NCI-H2081 treated with DMSO at 0.1 percent for 48 hours (cell line): ENCODE measurements around the gene RTN4.
"Not testable (repeated sequence)": the region's sequence is repeated elsewhere in the genome, so short reads cannot be mapped to it uniquely, and the experiment has no call there.

Experiments used
- DNase-seq: peaks from one replicate; lab custom pipeline; 2025; lab: John Stamatoyannopoulos, UW

Gene RTN4

GRCh38 chr2:55050100-55050994, at the start of gene RTN4:
Gene RTN4, minus strand, starts transcription at chr2:55050451. Its CDS starts 151 bp downstream, at chr2:55050300.
- peak; percentile 98 for DNase-seq

GRCh38 chr2:55099493-55099877, 49.2 kb upstream of the RTN4 start:
- no peak for DNase-seq

- DNase-seq = no peak
Observed at GRCh38 chr2:55097461-55098410, 47.5 kb upstream of the RTN4 start.

GRCh38 chr2:55097082-55097460, 46.8 kb upstream of the RTN4 start:
- no peak for DNase-seq

DNA sequence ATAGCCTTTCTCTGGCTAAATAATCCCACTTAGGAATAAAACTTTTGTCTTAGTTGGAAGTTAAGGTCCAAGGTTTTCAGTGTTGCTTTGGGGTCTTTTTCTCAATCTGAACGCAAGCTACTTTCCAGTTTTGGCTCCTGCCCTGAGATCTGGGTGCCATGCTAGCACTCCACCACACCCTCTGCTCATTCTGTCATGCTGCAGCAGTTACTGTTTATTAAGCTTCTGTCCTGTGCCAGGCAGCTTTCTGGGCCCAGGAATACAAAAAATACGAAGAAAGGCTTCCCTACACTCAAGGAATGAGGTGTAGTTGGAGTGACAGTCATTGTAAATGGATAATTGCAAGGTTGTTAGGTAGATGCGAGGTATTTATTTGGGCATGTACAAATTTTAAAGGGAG, 46.3 kb upstream of the RTN4 start:
- no peak for DNase-seq

GRCh38 chr2:55093381-55093780, 43.1 kb upstream of the RTN4 start:
- DNase-seq = no peak

GRCh38 chr2:55092439-55092838, 42.2 kb upstream of the RTN4 start:
- DNase-seq = no peak

DNA sequence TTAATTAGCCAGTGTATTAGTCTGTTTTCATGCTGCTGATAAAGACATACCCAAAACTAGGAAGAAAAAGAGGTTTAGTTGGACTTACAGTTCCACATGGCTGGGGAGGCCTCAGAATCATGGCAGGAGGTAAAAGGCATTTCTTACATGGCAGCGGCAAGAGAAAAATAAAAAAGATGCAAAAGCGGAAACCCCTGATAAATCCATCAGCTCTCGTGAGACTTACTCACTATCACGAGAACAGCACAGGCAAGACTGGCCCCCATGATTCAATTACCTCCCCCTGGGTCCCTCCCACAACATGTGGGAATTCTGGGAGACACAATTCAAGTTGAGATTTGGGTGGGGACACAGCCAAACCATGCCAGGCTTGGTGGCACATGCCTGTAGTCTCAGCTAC, 41.4 kb upstream of the RTN4 start:
- DNase-seq = not testable (repeated sequence)

GRCh38 chr2:55090702-55091101, 40.5 kb upstream of the RTN4 start:
- DNase-seq = no peak

- DNase-seq = no peak
Observed at GRCh38 chr2:55089726-55090125, 39.5 kb upstream of the RTN4 start.

- DNase-seq = no peak
Observed at GRCh38 chr2:55088400-55088799, 38.1 kb upstream of the RTN4 start.

DNA sequence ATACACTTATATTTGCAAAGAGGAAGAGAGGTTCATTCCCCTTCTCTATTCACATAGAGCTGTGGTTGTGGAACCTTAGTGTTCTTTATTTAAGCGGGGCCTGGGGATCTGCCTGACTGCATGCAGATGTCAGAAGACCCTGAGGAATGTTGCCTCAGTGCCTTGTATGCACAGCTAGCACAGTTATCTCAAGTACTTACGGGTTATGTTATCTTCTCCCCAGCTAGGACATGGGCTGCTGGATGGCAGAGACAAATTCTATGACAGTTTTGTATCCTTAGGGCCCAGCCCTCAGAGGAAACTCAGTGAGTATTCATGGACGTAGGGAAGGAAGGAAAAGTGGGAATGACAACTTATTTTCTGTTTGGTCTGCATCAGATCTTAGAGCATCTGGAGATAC, 37.7 kb upstream of the RTN4 start:
- no peak for DNase-seq

- no peak for DNase-seq
Observed at GRCh38 chr2:55087501-55087900, 37.2 kb upstream of the RTN4 start.

GRCh38 chr2:55085113-55086040, 35.1 kb upstream of the RTN4 start:
- no peak for DNase-seq

- DNase-seq = no peak
Observed at GRCh38 chr2:55084641-55085040, 34.4 kb upstream of the RTN4 start.

DNA sequence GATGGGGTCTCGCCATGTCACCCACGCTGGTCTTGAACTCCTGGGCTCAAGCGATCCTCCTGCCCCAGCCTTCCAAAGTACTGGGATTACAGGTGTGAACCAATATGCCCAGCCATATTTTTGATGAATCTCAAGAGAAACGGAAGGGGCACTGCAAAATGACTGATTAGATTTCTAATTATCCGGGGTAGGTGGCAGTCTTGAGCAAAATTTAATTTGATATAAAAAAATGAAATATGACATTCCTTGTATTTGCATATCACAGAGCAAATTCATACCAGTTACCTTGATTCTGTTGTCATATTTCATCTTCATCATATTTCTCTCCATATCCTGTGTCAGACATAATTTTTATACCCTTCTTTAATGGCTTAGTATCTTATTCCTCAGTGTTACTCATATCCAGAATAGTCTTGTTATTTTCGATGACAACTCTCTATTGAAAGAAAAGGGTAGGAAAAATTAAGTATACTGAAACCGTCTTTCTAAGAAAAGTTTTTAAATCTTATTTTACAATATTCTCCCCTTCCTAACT, 30.0 kb upstream of the RTN4 start:
- DNase-seq = no peak

DNA sequence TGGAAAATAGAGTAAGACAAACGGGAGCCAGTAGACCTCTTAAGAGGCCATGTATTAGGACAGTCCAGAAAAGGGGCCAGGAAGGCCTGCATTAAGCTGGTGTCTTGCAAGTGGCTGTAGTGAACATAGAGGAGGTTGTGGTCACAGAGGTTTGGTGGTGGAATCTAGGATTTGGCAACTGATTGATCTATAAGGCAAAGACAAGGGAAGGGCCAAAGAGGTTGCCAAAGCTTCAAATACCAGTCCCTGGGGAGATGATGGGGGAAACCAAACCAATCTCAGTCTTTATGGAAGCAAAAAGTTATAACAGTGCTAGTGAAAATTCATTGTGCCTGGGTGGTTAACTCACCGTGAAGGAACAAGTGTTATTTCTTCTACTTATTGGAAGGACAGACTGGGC, 28.7 kb upstream of the RTN4 start:
- DNase-seq = no peak

DNA sequence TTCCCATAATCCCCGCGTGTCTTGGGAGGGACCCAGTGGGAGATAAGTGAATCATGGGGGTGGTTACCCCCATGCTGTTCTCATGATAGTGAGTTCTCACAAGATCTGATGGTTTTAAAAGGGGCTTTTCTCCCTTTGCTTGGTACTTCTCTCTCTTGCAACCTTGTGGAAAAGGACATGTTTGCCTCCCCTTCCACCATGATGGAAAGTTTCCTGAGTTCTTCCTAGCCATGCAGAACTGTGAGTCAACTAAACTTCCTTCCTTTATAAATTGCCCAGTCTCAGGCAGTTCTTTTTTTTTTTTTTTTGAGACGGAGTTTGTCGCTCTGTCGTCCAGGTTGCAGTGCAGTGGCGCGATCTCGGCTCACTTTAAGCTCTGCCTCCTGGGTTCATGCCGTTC, 26.5 kb upstream of the RTN4 start:
- DNase-seq = no peak

DNA sequence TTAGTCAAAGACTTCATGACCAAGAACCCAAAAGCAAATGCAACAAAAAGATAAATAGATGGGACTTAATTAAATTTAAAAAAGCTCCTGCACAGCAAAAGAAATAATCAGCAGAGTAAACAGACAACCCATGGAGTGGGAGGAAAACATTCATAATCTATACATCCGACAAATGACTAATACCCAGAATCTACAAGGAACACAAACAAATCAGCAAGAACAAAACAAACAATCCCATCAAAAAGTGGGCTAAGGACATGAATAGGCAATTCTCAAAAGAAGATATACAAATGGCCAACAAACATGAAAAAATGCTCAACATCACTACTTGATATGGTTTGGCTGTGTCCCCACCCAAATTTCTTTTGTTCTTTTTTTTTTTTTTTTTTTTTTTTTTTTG, 25.8 kb upstream of the RTN4 start:
- DNase-seq = not testable (repeated sequence)

DNA sequence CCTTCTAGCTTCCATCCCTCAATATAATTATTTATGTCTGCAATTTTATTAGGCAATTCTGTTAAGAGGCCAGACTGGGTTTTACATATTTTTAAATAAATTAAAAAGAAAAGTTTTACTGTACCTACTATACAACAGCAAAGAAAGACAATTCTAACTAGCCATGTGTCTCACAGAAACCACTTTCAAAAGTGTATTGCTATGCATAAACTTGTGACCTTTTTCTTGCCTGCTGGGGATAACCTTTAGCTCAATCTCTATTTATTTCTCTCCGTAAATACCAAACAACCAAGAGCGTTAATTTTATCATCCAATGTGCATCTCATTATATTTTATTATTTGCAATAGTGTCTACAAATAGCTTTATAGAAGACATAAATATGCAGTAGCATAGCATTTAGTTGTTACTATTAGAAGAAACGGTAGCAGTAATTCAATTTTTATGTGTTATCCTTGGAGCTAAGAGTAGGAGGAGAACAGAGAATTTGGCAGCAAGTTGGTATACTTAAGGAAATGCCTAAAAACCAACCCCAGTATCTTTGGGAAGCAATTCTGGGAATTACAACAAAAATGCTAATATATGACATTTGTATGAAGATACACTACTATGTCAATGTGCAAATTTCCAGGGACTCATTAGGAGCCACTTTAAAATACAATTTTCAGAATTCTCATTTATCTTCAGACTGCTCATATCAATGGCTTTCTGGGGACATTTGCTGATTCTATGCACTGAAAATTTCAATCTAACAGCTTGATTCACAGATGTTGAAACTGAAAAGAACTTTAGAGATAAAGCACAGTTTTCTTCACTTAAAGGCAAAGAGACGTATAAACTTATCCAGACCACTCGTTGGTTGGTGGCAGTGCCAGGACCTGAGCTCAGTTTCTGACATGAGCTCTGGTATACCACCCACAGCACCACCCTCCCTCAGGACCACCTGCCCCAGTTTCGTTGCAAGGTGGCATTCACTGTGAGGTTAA, 23.0 kb upstream of the RTN4 start:
- DNase-seq = no peak
